ENCODE measurements around the gene PTPRM. TPM values are rescaled to one million over a fixed set of nuclear protein-coding genes. Genes with fewer than 3 reads are reported as not detected.

PTPRM gene
- polyA plus RNA-seq, 1 donor (not counting 4 experiments of a cell fraction or from before 2014, with no cell fraction given): 54.5 TPM

DNA sequence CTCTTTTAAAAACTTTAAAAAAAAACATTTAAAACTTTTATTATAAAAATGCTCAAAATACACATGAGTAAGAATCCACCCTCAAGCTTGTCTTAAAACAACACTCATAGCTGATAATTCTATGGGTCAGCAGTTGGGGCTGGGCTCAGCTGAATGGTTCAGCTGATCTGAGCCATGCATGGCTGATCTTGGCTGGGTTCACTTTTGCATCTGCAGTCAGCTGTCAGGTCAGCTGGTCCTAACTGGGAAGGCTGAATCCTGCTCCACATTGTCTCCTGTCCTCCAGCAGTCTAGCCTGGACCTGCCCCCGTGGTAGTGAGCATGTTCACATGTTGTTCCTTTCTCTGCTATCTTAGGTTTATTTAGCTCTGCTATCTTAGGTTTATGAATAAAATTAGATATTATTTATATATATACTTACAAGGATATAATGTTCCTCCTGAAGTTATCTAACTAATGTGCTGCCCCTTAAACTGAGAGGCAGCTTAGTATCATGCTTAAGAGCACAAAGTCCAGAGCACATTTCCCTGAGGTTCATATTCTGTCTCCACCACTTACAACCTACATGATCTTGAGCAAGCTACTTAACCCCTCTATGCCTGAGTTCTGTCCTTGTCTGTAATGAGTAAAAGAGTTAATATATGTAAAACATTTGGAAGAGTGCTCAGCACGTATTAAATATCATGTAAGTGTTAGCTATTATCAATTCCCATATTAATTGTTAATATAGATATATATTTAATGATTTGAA lies 309.4 kb downstream of the PTPRM start:
- no peak for TF ChIP-seq EZH2 (IDR thresholded peaks at IDR 0.05; ENCODE audit: low read length)
- TF ChIP-seq, protein P1, sequence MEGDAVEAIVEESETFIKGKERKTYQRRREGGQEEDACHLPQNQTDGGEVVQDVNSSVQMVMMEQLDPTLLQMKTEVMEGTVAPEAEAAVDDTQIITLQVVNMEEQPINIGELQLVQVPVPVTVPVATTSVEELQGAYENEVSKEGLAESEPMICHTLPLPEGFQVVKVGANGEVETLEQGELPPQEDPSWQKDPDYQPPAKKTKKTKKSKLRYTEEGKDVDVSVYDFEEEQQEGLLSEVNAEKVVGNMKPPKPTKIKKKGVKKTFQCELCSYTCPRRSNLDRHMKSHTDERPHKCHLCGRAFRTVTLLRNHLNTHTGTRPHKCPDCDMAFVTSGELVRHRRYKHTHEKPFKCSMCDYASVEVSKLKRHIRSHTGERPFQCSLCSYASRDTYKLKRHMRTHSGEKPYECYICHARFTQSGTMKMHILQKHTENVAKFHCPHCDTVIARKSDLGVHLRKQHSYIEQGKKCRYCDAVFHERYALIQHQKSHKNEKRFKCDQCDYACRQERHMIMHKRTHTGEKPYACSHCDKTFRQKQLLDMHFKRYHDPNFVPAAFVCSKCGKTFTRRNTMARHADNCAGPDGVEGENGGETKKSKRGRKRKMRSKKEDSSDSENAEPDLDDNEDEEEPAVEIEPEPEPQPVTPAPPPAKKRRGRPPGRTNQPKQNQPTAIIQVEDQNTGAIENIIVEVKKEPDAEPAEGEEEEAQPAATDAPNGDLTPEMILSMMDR (optimal IDR thresholded peaks at IDR 0.05 in 1 of 3, IDR thresholded peaks at IDR 0.05 in 1 of 3, conservative IDR thresholded peaks at IDR 0.05 in 1 of 3; ENCODE audit: extremely low read depth in 1 of 3, insufficient read depth in 2 of 3, low read length in 3 of 3): no peak
- no peaks in the 10 kb centered on the region for H4K20me1 ChIP-seq (ENCODE audit: control insufficient read depth, extremely low read depth, insufficient read depth, low read length)
- H3K4me3 ChIP-seq (ENCODE audit: control insufficient read depth in 2 of 3, extremely low read depth in 1 of 3, insufficient read depth in 2 of 3, low read depth in 1 of 3, low read length in 3 of 3): no peak overlapping the region
- H3K4me1 ChIP-seq (ENCODE audit: control insufficient read depth, extremely low read depth, insufficient read depth, low read length): peaks cover 14% of the 10 kb centered on the region
- H3K9me1 ChIP-seq (ENCODE audit: control insufficient read depth, extremely low read depth, insufficient read depth, low read length): no peaks in the 10 kb centered on the region
- dilution Hi-C loops (cut with MboI; ENCODE audit: extremely low pct_ligation_motif_present, low sequenced_read_pairs): no loop called here
- no peaks in the 10 kb centered on the region for H3K9me3 ChIP-seq (ENCODE audit: control insufficient read depth, low read depth, low read length)
- no peaks in the 10 kb centered on the region for H3K36me3 ChIP-seq (ENCODE audit: control insufficient read depth in 2 of 2, extremely low read depth in 1 of 2, insufficient read depth in 2 of 2, low read length in 2 of 2)
- no peaks in the 10 kb centered on the region for H3K27me3 ChIP-seq (ENCODE audit: control insufficient read depth, extremely low read depth, insufficient read depth, low read length)
- H3K79me2 ChIP-seq (ENCODE audit: control insufficient read depth, insufficient read depth, low read length): no peaks in the 10 kb centered on the region
- DNase-seq (ENCODE audit: low read depth, low spot score): no peak
- no peak overlapping the region for H3K9ac ChIP-seq (ENCODE audit: control insufficient read depth, extremely low read depth, insufficient read depth, low read length)
- H3K4me2 ChIP-seq (ENCODE audit: control insufficient read depth, extremely low read depth, insufficient read depth, low read depth, low read length): no peak overlapping the region
- H3K27ac ChIP-seq (ENCODE audit: control insufficient read depth, insufficient read depth, low read length): no peak overlapping the region
- no peak overlapping the region for H2AFZ ChIP-seq (ENCODE audit: control insufficient read depth, low read length)
- FAIRE-seq: peak; percentile 49

DNA sequence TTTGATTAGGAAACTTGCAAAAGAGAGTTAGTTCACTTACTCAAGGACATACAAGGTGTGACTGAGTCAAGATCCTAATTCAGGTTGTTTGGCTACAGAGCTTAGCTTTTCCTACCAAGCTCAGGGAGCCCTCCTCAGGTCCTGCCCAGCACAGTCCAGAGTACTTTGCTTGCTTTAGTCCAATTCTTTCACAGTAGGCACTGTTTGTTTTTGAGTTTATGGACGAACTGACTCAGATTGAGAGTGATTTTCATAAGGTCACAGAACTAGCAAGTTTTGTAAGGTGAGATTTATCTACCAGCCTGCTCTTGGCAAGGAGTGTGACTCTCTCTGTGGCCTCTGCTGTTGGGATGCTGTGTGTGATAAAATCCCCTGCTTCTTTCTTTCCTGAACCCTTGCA lies 310.5 kb downstream of the PTPRM start:
- FAIRE-seq (no peak), DNase-seq (ENCODE audit: low read depth, low spot score) (no peak)
- TF ChIP-seq EZH2 (IDR thresholded peaks at IDR 0.05; ENCODE audit: low read length): no peak
- TF ChIP-seq, protein P1 (optimal IDR thresholded peaks at IDR 0.05 in 1 of 3, IDR thresholded peaks at IDR 0.05 in 1 of 3, conservative IDR thresholded peaks at IDR 0.05 in 1 of 3; ENCODE audit: extremely low read depth in 1 of 3, insufficient read depth in 2 of 3, low read length in 3 of 3): no peak
- Histone ChIP-seq H3K4me3 (ENCODE audit: control insufficient read depth in 2 of 3, extremely low read depth in 1 of 3, insufficient read depth in 2 of 3, low read depth in 1 of 3, low read length in 3 of 3) (no peak overlapping the region), H4K20me1 (ENCODE audit: control insufficient read depth, extremely low read depth, insufficient read depth, low read length) (no peaks in the 10 kb centered on the region), H3K4me2 (ENCODE audit: control insufficient read depth, extremely low read depth, insufficient read depth, low read depth, low read length) (no peak overlapping the region), H3K36me3 (ENCODE audit: control insufficient read depth in 2 of 2, extremely low read depth in 1 of 2, insufficient read depth in 2 of 2, low read length in 2 of 2) (no peaks in the 10 kb centered on the region), H3K79me2 (ENCODE audit: control insufficient read depth, insufficient read depth, low read length) (no peaks in the 10 kb centered on the region), H2AFZ (ENCODE audit: control insufficient read depth, low read length) (no peak overlapping the region), H3K4me1 (ENCODE audit: control insufficient read depth, extremely low read depth, insufficient read depth, low read length) (peaks cover 3% of the 10 kb centered on the region), H3K27me3 (ENCODE audit: control insufficient read depth, extremely low read depth, insufficient read depth, low read length) (no peaks in the 10 kb centered on the region), H3K9ac (ENCODE audit: control insufficient read depth, extremely low read depth, insufficient read depth, low read length) (no peak overlapping the region), H3K9me3 (ENCODE audit: control insufficient read depth, low read depth, low read length) (no peaks in the 10 kb centered on the region), H3K27ac (ENCODE audit: control insufficient read depth, insufficient read depth, low read length) (no peak overlapping the region), H3K9me1 (ENCODE audit: control insufficient read depth, extremely low read depth, insufficient read depth, low read length) (no peaks in the 10 kb centered on the region)
- dilution Hi-C loops (cut with MboI; ENCODE audit: extremely low pct_ligation_motif_present, low sequenced_read_pairs): no loop called here
